ENCODE data around the gene VAV3.

GRCh38 chr1:107777664-107778047, 187.3 kb downstream of the VAV3 start:
- TF ChIP-seq EZH2 (IDR thresholded peaks at IDR 0.05; ENCODE audit: insufficient read depth, poor library complexity, severe bottlenecking) (no peak), EZH2phosphoT487 (IDR thresholded peaks at IDR 0.05; ENCODE audit: insufficient read depth, low read depth) (no peak)
